Esophagus muscularis mucosa (tissue), 4 donors: ENCODE results near the gene ST3GAL2. TPM values are rescaled to one million over a fixed set of nuclear protein-coding genes. Genes with fewer than 3 reads are reported as not detected.
"Not testable (repeated sequence)": the region's sequence is repeated elsewhere in the genome, so short reads cannot be mapped to it uniquely, and the experiment has no call there.

ENCODE experiments used
- DNase-seq: peaks from one replicate; pipeline ENCODE4 v3.0.0-alpha.2; 2017; ENCODE audit errors: extremely low spot score
- H3K27ac ChIP-seq, 4 donors: fragments of 200-600 bp; sonication (generic); replicated peaks in 1 of 4; 1 replicate in 3 of 4; 2 replicates in 1 of 4; pipeline ENCODE4 v1.5.1; 2016 to 2019; ENCODE audit warnings: mild to moderate bottlenecking in 1 of 4
- H3K27me3 ChIP-seq, 4 donors: fragments of 200-600 bp; sonication (generic); one replicate each; pipeline versions ENCODE4 v1.5.1 to v1.6.0; 2016 to 2019
- H3K36me3 ChIP-seq, 4 donors: fragments of 200-600 bp; sonication (generic); one replicate each; pipeline ENCODE4 v1.5.1; 2016 to 2019
- H3K4me1 ChIP-seq, 4 donors: fragments of 200-600 bp; sonication (generic); one replicate each; pipeline ENCODE4 v1.5.1; 2016 to 2019
- H3K4me3 ChIP-seq, 4 donors: fragments of 200-600 bp; sonication (generic); 1 replicate in 2 of 4; 2 replicates in 2 of 4; pipeline ENCODE4 v1.5.1; 2016 to 2019; ENCODE audit warnings: mild to moderate bottlenecking in 4 of 4, moderate library complexity in 1 of 4
- H3K9me3 ChIP-seq, 4 donors: fragments of 200-600 bp; sonication (generic); 1 replicate in 3 of 4; 2 replicates in 1 of 4; pipeline ENCODE4 v1.5.1; 2016 to 2019
- EP300 ChIP-seq: sonication (generic); formaldehyde crosslinking; IDR thresholded peaks from one replicate; pipeline ENCODE4 v1.6.1; 2017; ENCODE audit warnings: antibody characterized with exemption
- POLR2A ChIP-seq: fragments of 450-650 bp; IDR thresholded peaks from one replicate; pipeline ENCODE4 v1.6.1; 2017; ENCODE audit warnings: antibody characterized with exemption, moderate library complexity, mild to moderate bottlenecking, low read depth
- POLR2AphosphoS5 ChIP-seq, 2 donors: sonication (generic); formaldehyde crosslinking; IDR thresholded peaks; one replicate each; pipeline ENCODE4 v1.6.1; 2017; ENCODE audit warnings: antibody characterized with exemption in 2 of 2
- WGBS: methylation state at CpG from one replicate; pipeline ENCODE4 v1.1.5; 2018; 5-methylcytosine and 5-hydroxymethylcytosine counted together
- intact Hi-C: fragments of 100-400 bp; cut with DNase I; formaldehyde crosslinking; loops from one replicate; pipeline ENCODE4 v1.15.1; 2023
- total RNA-seq, 4 donors: library from RNA; depleted of rRNA; stranded (reverse); fragments of >200 nt; gene quantifications; one replicate each; pipeline versions ENCODE4 v1.1.0 to v1.2.1, GENCODE V29; 2016
- TF ChIP-seq, protein P1 (sequence below), 3 experiments: fragments of 200-600 bp in 2 of 3; fragments of 450-650 bp in 1 of 3; sonication (generic) in 2 of 3; IDR thresholded peaks; one replicate each; pipeline ENCODE4 v1.5.1; 2017 to 2019; ENCODE audit warnings: antibody characterized with exemption in 3 of 3, mild to moderate bottlenecking in 2 of 3, moderate library complexity in 1 of 3

The ST3GAL2 gene
- total RNA-seq, 4 donors from 2014 or later, result 18.6 to 34.9 (median 27.2) TPM

DNA sequence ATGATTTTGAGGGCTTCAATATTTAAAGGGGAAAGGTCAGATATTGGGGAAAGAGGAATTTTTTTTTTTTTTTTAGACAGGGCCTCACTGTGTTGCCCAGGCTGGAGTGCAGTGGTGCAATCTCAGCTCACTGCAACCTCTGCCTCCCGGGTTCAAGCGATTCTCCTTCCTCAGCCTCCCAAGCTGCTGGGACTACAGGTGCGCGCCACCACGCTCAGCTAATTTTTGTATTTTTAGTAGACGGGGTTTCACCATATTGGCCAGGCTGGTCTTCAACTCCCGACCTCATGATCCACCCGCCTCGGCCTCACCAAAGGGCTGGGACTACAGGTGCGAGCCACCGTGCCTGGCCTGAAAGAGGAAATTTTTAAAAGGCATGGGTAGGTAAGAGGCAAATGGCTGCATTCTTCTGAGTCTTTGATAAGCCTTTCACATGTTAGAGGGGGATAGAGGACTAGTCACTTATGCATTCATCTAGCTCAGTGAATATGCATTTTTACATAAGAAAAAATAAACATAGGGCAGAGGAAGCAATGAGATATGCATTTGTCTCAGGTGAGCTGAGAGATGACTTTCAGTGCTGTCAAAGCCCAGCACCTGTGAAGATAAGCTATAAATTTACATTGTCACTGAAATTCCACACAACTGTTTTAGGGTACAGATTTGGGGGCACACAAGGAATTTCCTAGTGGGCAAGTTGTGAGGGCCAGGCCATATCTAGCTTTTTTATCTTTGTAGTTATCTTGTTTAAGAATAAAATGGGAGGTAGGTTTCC is 14.4 kb upstream of the ST3GAL2 start:
- Histone ChIP-seq H3K27me3 (peaks cover 0 to 7% (median 0%) of the 10 kb centered on the region in 4 donors), H3K9me3 (no peaks in the 10 kb centered on the region), H3K4me3 (peak overlapping the region; percentile 86 to 98 (median 94)), H3K27ac (peak overlapping the region in 3 of 4 donors; percentile 90 to 96 (median 92)), H3K36me3 (peaks cover 0 to under 1% (median 0%) of the 10 kb centered on the region in 4 donors), H3K4me1 (peaks cover 15 to 30% (median 25%) of the 10 kb centered on the region in 4 donors)
- no peak for DNase-seq
- intact Hi-C loops, result loop anchor here (5.0 kb wide), 1 partner anchor 71 kb away; no protein-coding TSS in a partner anchor
- 98% methylated on average over 11 of the region's 11 CpGs for WGBS
- TF ChIP-seq POLR2AphosphoS5 (IDR thresholded peaks at IDR 0.05), result no peak
- no peak for TF ChIP-seq EP300
- TF ChIP-seq, protein P1, sequence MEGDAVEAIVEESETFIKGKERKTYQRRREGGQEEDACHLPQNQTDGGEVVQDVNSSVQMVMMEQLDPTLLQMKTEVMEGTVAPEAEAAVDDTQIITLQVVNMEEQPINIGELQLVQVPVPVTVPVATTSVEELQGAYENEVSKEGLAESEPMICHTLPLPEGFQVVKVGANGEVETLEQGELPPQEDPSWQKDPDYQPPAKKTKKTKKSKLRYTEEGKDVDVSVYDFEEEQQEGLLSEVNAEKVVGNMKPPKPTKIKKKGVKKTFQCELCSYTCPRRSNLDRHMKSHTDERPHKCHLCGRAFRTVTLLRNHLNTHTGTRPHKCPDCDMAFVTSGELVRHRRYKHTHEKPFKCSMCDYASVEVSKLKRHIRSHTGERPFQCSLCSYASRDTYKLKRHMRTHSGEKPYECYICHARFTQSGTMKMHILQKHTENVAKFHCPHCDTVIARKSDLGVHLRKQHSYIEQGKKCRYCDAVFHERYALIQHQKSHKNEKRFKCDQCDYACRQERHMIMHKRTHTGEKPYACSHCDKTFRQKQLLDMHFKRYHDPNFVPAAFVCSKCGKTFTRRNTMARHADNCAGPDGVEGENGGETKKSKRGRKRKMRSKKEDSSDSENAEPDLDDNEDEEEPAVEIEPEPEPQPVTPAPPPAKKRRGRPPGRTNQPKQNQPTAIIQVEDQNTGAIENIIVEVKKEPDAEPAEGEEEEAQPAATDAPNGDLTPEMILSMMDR (IDR thresholded peaks at IDR 0.05), result no peak
- TF ChIP-seq POLR2A, result no peak

DNA sequence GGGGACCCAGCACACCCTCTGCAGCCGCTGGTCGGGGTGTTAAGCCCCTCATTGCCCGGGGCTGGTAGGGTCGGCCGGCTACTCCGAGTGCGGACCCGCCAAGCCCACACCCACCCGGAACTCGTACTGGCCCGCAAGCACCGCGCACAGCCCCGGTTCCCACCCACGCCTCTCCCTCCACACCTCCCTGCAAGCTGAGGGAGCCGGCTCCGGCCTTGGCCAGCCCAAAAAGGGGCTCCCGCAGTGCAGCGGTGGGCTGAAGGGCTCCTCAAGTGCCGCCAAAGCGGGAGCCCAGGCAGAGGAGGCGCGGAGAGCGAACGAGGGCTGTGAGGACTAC is 12.1 kb upstream of the ST3GAL2 start:
- H3K27ac ChIP-seq, DNase-seq, H3K27me3 ChIP-seq, H3K36me3 ChIP-seq, H3K9me3 ChIP-seq: not testable (repeated sequence)
- Histone ChIP-seq H3K4me3 (peak overlapping the region; percentile 34 to 44 (median 34)), H3K4me1 (peaks cover 15 to 28% (median 22%) of the 10 kb centered on the region in 4 donors)
- intact Hi-C loops, result loop anchor here (5.0 kb wide), 1 partner anchor 69 kb away; no protein-coding TSS in a partner anchor
- 46% methylated on average over 12 of the region's 25 CpGs for WGBS

DNA sequence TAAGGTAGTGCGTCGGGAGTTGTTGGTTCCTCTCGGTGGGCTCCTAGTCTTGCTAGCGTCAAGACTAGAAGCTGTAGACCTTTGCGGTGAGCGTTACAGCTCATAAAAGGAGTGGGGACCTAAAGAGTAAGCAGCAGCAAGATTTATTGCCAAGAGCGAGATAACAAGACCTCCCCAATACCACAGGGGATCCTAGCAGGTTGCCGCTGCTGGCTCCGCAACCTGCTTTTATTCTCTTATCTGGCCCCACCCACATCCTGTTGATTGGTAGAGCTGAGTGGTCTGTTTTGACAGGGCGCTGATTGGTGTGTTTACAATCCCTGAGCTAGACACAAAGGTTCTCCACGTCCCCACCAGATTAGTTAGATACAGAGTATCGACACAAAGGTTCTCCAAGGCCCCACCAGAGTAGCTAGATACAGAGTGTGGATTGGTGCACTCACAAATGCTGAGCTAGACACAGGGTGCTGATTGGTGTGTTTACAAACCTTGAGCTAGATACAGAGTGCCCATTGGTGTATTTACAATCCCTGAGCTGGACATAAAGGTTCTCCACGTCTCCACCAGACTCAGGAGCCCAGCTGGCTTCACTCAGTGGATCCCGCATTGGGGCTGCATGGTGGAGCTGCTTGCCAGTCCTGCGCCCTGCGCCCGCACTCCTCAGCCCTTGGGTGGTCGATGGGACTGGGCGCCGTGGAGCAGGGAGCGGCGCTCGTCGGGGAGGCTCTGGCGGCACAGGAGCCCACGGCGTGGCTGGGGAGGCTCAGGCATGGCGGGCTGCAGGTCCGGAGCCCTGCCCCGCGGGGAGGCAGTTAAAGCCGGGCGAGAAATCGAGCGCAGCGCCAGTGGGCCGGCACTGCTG is 11.5 kb upstream of the ST3GAL2 start:
- H3K36me3 ChIP-seq, H3K9me3 ChIP-seq, DNase-seq, H3K27ac ChIP-seq, H3K27me3 ChIP-seq: not testable (repeated sequence)
- H3K4me1 ChIP-seq, result peaks cover 11 to 22% (median 16%) of the 10 kb centered on the region in 4 donors
- WGBS, result 71% methylated on average over 33 of the region's 37 CpGs
- H3K4me3 ChIP-seq, result peak overlapping the region; percentile 34 to 44 (median 34)
- intact Hi-C loops, result loop anchor here (5.0 kb wide), 1 partner anchor 68 kb away; no protein-coding TSS in a partner anchor

DNA sequence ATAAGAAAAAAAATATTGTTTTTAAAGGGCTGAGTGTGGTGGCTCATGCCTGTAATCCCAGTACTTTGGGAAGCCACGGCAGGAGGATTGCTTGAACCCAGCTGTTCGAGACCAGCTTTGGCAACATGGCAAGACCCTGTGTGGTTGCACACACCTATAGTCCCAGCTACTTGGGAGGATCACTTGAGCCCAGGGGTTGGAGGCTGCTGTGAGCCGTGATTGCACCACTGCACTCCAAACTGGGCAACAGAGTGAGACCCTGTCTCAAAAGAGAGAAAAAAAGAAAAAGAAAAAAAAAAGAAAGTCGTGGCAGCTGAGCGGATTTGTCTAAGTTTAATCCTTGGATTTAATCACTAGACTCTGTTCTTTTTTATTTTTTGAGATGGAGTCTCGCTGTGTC is 9.2 kb upstream of the ST3GAL2 start:
- Histone ChIP-seq H3K27ac (no peak overlapping the region), H3K4me3 (no peak overlapping the region), H3K4me1 (peaks cover 0 to 8% (median 5%) of the 10 kb centered on the region in 4 donors), H3K27me3 (peaks cover 0 to 7% (median 0%) of the 10 kb centered on the region in 4 donors), H3K9me3 (no peaks in the 10 kb centered on the region), H3K36me3 (no peaks in the 10 kb centered on the region)
- intact Hi-C loops, result no loop called here
- 83% methylated on average over 6 of the region's 6 CpGs for WGBS
- TF ChIP-seq EP300 (no peak), POLR2A (no peak), POLR2AphosphoS5 (IDR thresholded peaks at IDR 0.05) (no peak)
- TF ChIP-seq, protein P1 (IDR thresholded peaks at IDR 0.05), result no peak
- DNase-seq, result no peak

DNA sequence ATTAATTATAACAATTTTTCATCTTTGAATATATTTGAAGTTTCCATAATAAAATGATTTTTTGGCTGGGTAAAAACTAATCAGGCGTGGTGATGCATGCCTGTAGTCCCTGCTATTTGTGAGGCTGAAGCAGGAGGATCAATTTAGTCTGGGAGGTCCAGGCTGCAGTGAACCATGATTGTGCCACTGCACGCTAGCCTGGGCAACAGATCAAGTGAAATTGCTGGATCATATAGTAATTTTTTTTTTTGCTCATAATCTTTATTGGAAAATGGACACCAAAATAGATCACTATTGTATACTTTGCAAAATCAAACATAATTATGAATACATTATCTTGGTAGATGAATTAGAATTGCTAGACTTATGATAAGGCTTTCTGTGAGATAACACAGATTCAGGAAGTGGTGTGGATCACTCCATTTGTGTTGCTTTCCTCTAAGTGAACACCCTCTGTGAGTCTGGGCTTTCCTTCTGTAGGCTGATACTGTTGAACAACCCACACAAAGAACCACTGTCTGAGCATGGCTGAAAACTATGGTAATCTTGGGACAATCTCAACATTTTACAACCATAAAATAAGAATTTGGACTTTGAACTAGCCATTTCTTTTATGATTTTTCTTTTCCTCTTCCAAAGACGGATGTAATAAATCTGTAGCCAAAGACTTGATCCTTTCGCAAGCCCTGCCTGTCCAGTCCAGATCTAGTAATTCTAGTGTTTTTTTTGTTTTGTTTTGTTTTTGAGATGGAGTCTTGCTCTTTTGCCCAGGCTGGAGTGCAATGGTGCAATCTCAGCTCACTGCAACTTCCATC is 5.6 kb upstream of the ST3GAL2 start:
- H3K36me3 ChIP-seq, result no peaks in the 10 kb centered on the region
- H3K4me3 ChIP-seq, result no peak overlapping the region
- intact Hi-C loops, result no loop called here
- peaks cover 5 to 9% (median 6%) of the 10 kb centered on the region in 4 donors for H3K4me1 ChIP-seq
- no peak for DNase-seq
- no peaks in the 10 kb centered on the region for H3K27me3 ChIP-seq
- H3K9me3 ChIP-seq, result no peaks in the 10 kb centered on the region
- WGBS, result 86% methylated on average over 4 of the region's 4 CpGs
- TF ChIP-seq, protein P1 (IDR thresholded peaks at IDR 0.05), result no peak
- TF ChIP-seq EP300, result no peak
- TF ChIP-seq POLR2A, result no peak
- TF ChIP-seq POLR2AphosphoS5 (IDR thresholded peaks at IDR 0.05), result no peak
- H3K27ac ChIP-seq, result no peak overlapping the region
